ENCODE results near the gene SUCLA2. TPM values are rescaled to one million over a fixed set of nuclear protein-coding genes. Genes with fewer than 3 reads are reported as not detected.

The SUCLA2 gene
- total RNA-seq, 1 donor from 2014 or later = 86.1 TPM

DNA sequence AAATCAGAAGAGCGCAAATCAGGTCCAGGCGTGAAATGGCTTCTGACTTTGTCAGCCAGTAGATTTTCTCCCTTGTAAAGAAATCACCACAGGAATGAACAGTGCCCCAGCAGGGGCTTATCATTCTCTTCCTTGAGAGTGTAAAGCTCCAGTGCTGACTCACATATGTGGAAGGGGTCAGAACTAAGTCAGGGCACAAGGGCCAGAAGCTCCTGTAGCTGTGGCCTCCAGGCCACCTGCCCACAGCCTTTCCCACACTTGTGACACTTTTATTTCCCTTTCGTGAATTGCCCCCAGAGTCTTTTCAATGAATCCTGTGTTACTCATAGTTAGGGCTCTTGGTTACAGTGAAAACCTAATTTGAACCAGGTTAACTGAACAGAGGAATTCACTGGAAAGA, 99.6 kb downstream of the SUCLA2 start:
- peak; percentile 21 for DNase-seq (ENCODE audit: low read depth)

DNA sequence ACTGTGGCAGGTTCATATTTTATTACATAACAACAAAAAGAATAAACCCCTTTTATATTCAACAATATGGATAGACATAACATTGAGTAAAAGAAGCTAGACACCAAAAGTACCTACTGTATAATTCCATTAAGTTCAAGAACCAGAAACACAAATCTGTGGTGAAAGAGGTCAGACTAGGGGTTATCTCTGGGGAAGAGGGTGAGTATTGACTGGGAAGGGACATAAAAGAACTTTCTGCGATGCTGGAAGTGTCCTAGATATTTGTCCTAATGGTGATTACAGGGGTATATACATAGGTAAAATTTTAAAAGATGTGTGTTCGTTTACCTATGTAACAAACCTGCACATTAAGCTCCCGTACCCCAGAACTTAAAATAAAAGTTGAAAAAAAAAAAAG, 103.0 kb downstream of the SUCLA2 start:
- DNase-seq (ENCODE audit: low read depth) = no peak

DNA sequence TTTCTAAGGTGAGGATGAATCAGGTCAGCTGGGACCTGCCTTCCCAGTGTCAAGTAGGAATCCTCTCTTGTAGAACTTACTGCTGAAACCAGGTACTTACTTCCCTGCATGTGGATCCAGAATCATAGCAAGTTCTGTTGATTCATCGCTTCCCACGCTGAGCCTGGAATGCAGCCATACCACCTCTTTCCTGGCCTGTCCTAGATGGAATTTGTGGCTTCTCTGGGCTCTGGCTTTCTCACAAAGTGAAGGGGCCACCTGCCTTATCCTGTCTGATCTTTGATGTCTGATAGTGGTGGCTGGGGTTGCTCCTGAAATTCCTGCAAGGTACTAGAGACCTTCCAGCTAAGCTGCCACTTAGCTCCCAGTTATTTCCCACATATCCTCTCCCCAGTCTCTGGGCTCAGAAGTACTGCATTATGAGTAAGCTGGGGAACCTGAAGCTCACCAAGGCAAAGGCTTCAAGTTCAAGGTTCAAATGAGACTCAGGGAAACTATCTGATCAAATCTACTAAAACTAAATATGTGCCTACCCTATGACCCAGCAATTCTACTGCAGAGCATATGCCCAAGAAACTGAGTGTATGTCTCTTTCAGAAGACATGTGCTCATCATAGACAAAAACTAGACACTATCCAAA, 103.5 kb downstream of the SUCLA2 start:
- peak; percentile 47 for DNase-seq (ENCODE audit: low read depth)

DNA sequence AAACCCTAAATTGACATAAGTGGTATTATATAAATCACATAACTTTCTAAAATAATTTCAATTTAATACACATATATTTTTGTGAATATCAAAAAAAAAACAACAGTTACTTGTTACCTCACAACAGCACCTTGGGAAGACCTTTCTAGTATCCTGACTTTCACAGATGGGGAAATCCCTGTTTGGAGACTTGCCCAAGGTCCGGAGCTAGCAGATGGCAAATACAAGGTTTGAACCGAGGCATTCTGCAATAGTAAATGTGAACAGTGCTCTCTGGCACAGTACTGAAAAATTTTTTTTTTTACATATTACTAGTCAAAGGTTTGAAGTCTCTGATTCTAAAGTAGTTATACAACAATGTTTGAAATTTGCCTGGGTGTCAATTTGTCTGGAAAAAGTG, 104.5 kb downstream of the SUCLA2 start:
- DNase-seq (ENCODE audit: low read depth) = no peak

DNA sequence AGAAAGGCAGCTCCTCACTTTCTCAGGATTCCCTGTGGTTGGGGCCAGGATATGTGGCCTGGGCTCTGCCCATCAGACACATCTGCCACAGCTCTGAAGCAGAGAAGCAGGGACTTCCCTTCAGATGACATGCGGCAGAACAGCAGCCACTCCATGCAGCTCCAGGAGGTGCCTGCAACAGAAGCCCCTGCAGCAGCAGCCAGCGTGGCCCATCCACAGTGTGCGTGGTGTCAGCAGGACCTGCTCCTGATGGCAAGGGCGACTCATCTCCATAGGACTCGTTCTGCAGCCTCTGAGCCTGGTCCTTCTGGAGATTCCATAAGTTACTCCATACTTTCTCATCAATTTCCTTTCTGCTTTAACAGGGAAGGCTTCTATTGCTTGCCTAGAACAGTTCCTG, 105.0 kb downstream of the SUCLA2 start:
- no peak for DNase-seq (ENCODE audit: low read depth)

DNA sequence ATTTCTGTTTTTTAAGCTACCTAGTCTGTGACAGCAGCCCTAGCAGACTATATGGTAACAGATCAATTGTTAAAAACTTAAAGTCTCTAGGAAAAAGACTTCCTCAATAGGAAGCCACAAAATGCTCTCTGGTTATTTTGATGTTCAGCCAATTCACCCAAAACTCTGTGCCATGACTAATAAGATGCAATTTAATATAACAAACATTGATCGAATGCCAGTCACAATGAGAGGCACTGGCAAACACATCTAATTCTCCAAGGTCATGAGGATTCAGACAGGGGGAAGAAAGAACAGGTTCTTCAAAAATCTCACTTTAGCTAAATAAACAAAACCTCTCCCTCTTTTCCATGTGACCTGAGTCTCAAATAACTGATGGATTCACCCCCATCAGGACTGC, 107.5 kb downstream of the SUCLA2 start:
- no peak for DNase-seq (ENCODE audit: low read depth)

Other genes starting within 250 kb of the SUCLA2 start
- gene NUDT15, start 36.5 kb upstream of the SUCLA2 start, total RNA-seq = 17.1 and 41.5 TPM in 2 replicates
- 25.7 and 46.6 TPM in 2 replicates for gene MED4, start 93.8 kb upstream of the SUCLA2 start, total RNA-seq
- 310 and 1,405 TPM in 2 replicates for gene ITM2B, start 231.9 kb upstream of the SUCLA2 start, total RNA-seq

Data from renal cortical epithelial cell (primary cell).